ENCODE results near the gene FRMD3. TPM values are rescaled to one million over a fixed set of nuclear protein-coding genes. Genes with fewer than 3 reads are reported as not detected.
A peak's percentile ranks its signal among the peaks of the same experiment; 100 is the strongest.

FRMD3 gene
- total RNA-seq, 1 experiment from 2014 or later: 0.55 TPM

- H3K18ac ChIP-seq (ENCODE audit: insufficient read length, low read depth, low read length): no peak overlapping the region
- H2BK12ac ChIP-seq (ENCODE audit: insufficient read length, low read depth, low read length): no peak overlapping the region
- no peaks in the 10 kb centered on the region; a peak in 2 of 5 replicates for H3K9me3 Mint-ChIP-seq
- DNase-seq: no peak
- H2BK20ac ChIP-seq (ENCODE audit: low read depth, low read length, poor library complexity, severe bottlenecking): no peak overlapping the region
- no peak overlapping the region for H4K8ac ChIP-seq (replicated peaks; ENCODE audit: insufficient read length, low read depth, low read length)
- H3K9ac ChIP-seq (ENCODE audit: extremely low read depth, insufficient read length, low read length): no peak overlapping the region
- no peaks in the 10 kb centered on the region for H3K9me3 ChIP-seq (ENCODE audit: control insufficient read depth, low read depth, low read length)
- H3K27ac ChIP-seq (ENCODE audit: insufficient read length, low read depth, low read length): no peak overlapping the region
- peak overlapping the region; percentile 67 to 77 for H3K4me3 Mint-ChIP-seq
- H3K4ac ChIP-seq (ENCODE audit: low read depth, low read length): no peak overlapping the region
- H3K23me2 ChIP-seq (ENCODE audit: insufficient read length, low read depth, low read length, poor library complexity, severe bottlenecking): peaks cover 10% of the 10 kb centered on the region
- peaks cover 83% of the 10 kb centered on the region for H3K27me3 Mint-ChIP-seq (ENCODE audit: low read depth)
- H2BK5ac ChIP-seq (ENCODE audit: insufficient read length, low read length): no peak overlapping the region
- no peaks in the 10 kb centered on the region for H3K79me2 ChIP-seq (ENCODE audit: insufficient read depth, low read length)
- H3T11ph ChIP-seq (ENCODE audit: low read length): no peak overlapping the region
- H2BK15ac ChIP-seq (ENCODE audit: low read depth, low read length): no peak overlapping the region
- H3K79me1 ChIP-seq (ENCODE audit: insufficient read depth, low read depth, low read length, poor library complexity, severe bottlenecking): no peaks in the 10 kb centered on the region
- TF ChIP-seq CTCF (conservative IDR thresholded peaks at IDR 0.05): no peak
- no peak overlapping the region for H4K5ac ChIP-seq (ENCODE audit: insufficient read length, low read depth, low read length)
- no peak overlapping the region for H3K23ac ChIP-seq (ENCODE audit: insufficient read length, low read depth, low read length)
- H3K4me2 ChIP-seq (ENCODE audit: insufficient read depth, insufficient read length, low read length): peak overlapping the region; percentile 62
- H3K4me1 ChIP-seq (ENCODE audit: insufficient read depth, low read length): no peaks in the 10 kb centered on the region
- peaks cover 21 to 24% of the 10 kb centered on the region in 2 experiments for H3K4me1 Mint-ChIP-seq
- H3K56ac ChIP-seq (ENCODE audit: insufficient read length, low read depth, low read length): no peak overlapping the region
- H3K14ac ChIP-seq (ENCODE audit: insufficient read depth, low read length): no peak overlapping the region
- no peaks in the 10 kb centered on the region; a peak in 1 of 7 replicates for H3K36me3 Mint-ChIP-seq (ENCODE audit: insufficient read depth in 1 of 3, low read depth in 3 of 3)
- H2AFZ ChIP-seq (ENCODE audit: low read length): no peak overlapping the region
- no peak overlapping the region for H4K91ac ChIP-seq (ENCODE audit: insufficient read length, low read depth, low read length)
- no peaks in the 10 kb centered on the region for H4K20me1 ChIP-seq (ENCODE audit: control insufficient read depth, insufficient read depth, insufficient read length)
- no CpG with 5 or more reads among the region's 6 CpGs for WGBS (ENCODE audit: extremely low coverage, insufficient read length, low lambda C conversion rate)
- H3K27ac Mint-ChIP-seq: no peak overlapping the region
- peaks cover 26% of the 10 kb centered on the region; the same call in 1 of the 2 replicates for H3K27me3 ChIP-seq (ENCODE audit: insufficient read depth, low read length)
- no peak overlapping the region for H2BK120ac ChIP-seq (ENCODE audit: low read depth, low read length, poor library complexity, severe bottlenecking)
- no peak overlapping the region for H2AK5ac ChIP-seq (ENCODE audit: insufficient read length, low read length)
Measured at GRCh38 chr9:83538890-83539238, 663 bp upstream of the FRMD3 start.

Measured in H9 (cell line).